HL-60 (cell line): Measurements from ENCODE around the gene LCN6.

ENCODE experiments used
- CTCF ChIP-seq: IDR thresholded peaks from one replicate; pipeline ENCODE4 v1.5.1; 2011; ENCODE audit warnings: low read length, control low read depth, inconsistent platforms; ENCODE audit not compliant: insufficient read depth
- SPI1 ChIP-seq: IDR thresholded peaks from 2 replicates; pipeline ENCODE4 v1.6.1; 2012; ENCODE audit warnings: low read depth, mild to moderate bottlenecking, borderline replicate concordance

GRCh38 chr9:136700304-136700703 lies 48.0 kb downstream of the LCN6 start:
- no peak for TF ChIP-seq CTCF
- TF ChIP-seq SPI1: no peak
